Measurements from ENCODE around the gene ING3. TPM values are rescaled to one million over a fixed set of nuclear protein-coding genes. Genes with fewer than 3 reads are reported as not detected.

The ING3 gene
- total and polyA plus RNA-seq, 9 of the 15 experiments (the other 6 are each of a cell fraction or from before 2014, with no cell fraction given), result 22.8 to 233 (median 50.4) TPM

- TF ChIP-seq, protein P1, sequence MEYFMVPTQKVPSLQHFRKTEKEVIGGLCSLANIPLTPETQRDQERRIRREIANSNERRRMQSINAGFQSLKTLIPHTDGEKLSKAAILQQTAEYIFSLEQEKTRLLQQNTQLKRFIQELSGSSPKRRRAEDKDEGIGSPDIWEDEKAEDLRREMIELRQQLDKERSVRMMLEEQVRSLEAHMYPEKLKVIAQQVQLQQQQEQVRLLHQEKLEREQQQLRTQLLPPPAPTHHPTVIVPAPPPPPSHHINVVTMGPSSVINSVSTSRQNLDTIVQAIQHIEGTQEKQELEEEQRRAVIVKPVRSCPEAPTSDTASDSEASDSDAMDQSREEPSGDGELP (CRISPR knock-in tag; IDR thresholded peaks at IDR 0.05; ENCODE audit: borderline replicate concordance), result no peak
- no peak for TF ChIP-seq PTRF (tag; IDR thresholded peaks at IDR 0.05)
- TF ChIP-seq MECOM (CRISPR knock-in tag; IDR thresholded peaks at IDR 0.05), result no peak; the same call in 1 of the 2 replicates
- no peak for TF ChIP-seq FOXK1 (CRISPR knock-in tag; IDR thresholded peaks at IDR 0.05; ENCODE audit: borderline replicate concordance)
- TF ChIP-seq BDP1 (IDR thresholded peaks at IDR 0.05; ENCODE audit: insufficient read depth, insufficient read length), result no peak
- TF ChIP-seq MEIS2 (IDR thresholded peaks at IDR 0.05; ENCODE audit: partially characterized antibody), result peak; percentile 2
- TF ChIP-seq NR4A1 (CRISPR knock-in tag; IDR thresholded peaks at IDR 0.05), result no peak
- TF ChIP-seq NR4A1 (tag; IDR thresholded peaks at IDR 0.05), result no peak
- no peak for TF ChIP-seq ZNF740 (CRISPR knock-in tag; IDR thresholded peaks at IDR 0.05)
- TF ChIP-seq ZNF740 (tag; IDR thresholded peaks at IDR 0.05), result no peak
- TF ChIP-seq, protein P2, sequence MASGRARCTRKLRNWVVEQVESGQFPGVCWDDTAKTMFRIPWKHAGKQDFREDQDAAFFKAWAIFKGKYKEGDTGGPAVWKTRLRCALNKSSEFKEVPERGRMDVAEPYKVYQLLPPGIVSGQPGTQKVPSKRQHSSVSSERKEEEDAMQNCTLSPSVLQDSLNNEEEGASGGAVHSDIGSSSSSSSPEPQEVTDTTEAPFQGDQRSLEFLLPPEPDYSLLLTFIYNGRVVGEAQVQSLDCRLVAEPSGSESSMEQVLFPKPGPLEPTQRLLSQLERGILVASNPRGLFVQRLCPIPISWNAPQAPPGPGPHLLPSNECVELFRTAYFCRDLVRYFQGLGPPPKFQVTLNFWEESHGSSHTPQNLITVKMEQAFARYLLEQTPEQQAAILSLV (tag; IDR thresholded peaks at IDR 0.05), result peak; percentile 4; the same call in 1 of the 2 replicates
- TF ChIP-seq NR2C2 (CRISPR knock-in tag; IDR thresholded peaks at IDR 0.05), result no peak
- peak; percentile 79 for TF ChIP-seq NR2C2 (tag; IDR thresholded peaks at IDR 0.05)
- TF ChIP-seq POLR2AphosphoS5 (IDR thresholded peaks at IDR 0.05; ENCODE audit: control insufficient read depth, insufficient read depth, low read depth, low read length), result peak; percentile 43; the same call in 1 of the 2 replicates
- TF ChIP-seq, protein P3, sequence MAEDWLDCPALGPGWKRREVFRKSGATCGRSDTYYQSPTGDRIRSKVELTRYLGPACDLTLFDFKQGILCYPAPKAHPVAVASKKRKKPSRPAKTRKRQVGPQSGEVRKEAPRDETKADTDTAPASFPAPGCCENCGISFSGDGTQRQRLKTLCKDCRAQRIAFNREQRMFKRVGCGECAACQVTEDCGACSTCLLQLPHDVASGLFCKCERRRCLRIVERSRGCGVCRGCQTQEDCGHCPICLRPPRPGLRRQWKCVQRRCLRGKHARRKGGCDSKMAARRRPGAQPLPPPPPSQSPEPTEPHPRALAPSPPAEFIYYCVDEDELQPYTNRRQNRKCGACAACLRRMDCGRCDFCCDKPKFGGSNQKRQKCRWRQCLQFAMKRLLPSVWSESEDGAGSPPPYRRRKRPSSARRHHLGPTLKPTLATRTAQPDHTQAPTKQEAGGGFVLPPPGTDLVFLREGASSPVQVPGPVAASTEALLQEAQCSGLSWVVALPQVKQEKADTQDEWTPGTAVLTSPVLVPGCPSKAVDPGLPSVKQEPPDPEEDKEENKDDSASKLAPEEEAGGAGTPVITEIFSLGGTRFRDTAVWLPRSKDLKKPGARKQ (CRISPR knock-in tag; IDR thresholded peaks at IDR 0.05), result no peak
- no peak for TF ChIP-seq RBM14 (IDR thresholded peaks at IDR 0.05; ENCODE audit: borderline replicate concordance, insufficient read depth, low read depth, low read length)
- TF ChIP-seq ZKSCAN3 (CRISPR knock-in tag; IDR thresholded peaks at IDR 0.05), result no peak
- TF ChIP-seq MAFK (IDR thresholded peaks at IDR 0.05; ENCODE audit: low read length), result 0 out of 2 replicates have a peak, but pooled peaks have one; percentile 42
- no peak for TF ChIP-seq BMI1 (IDR thresholded peaks at IDR 0.05; ENCODE audit: low read length)
- TF ChIP-seq ZBTB7A (IDR thresholded peaks at IDR 0.05; ENCODE audit: borderline replicate concordance, control insufficient read depth, low read depth, low read length), result no peak
- no peak for TF ChIP-seq KLF13 (tag; IDR thresholded peaks at IDR 0.05; ENCODE audit: borderline replicate concordance, low read depth)
- TF ChIP-seq C11orf30 (IDR thresholded peaks at IDR 0.05; ENCODE audit: low read depth), result peak; percentile 79; the same call in 1 of the 2 replicates
- TF ChIP-seq POLR2B (IDR thresholded peaks at IDR 0.05; ENCODE audit: low read depth, partially characterized antibody), result no peak
- TF ChIP-seq SP1 (CRISPR knock-in tag; IDR thresholded peaks at IDR 0.05), result peak; percentile 39; the same call in 1 of the 2 replicates
Measured at GRCh38 chr7:121000081-121000983, 49.8 kb downstream of the ING3 start (continued).
